Stomach (tissue), 9 donors: Measurements from ENCODE around the gene ATAD3B. TPM values are rescaled to one million over a fixed set of nuclear protein-coding genes. Genes with fewer than 3 reads are reported as not detected.
"Not testable (repeated sequence)": the region's sequence is repeated elsewhere in the genome, so short reads cannot be mapped to it uniquely, and the experiment has no call there.

ENCODE experiments used
- DNase-seq, 2 donors: peaks; one replicate each; pipeline versions ENCODE4 v3.0.0 to v3.0.0-alpha.2; 2013 to 2019
- H3K27ac ChIP-seq, 5 donors: fragments of 200-600 bp in 4 of 5; sonication (generic) in 4 of 5; one replicate each; pipeline ENCODE4 v1.5.1; 2013 to 2019; ENCODE audit warnings: mild to moderate bottlenecking in 1 of 5, moderate library complexity in 1 of 5
- H3K27me3 ChIP-seq, 3 donors: fragments of 200-600 bp; sonication (generic); one replicate each; pipeline ENCODE4 v1.5.1; 2017 to 2019; ENCODE audit warnings: mixed run types in 1 of 3
- H3K36me3 ChIP-seq, 4 donors: fragments of 200-600 bp; sonication (generic); 1 replicate in 3 of 4; 2 replicates in 1 of 4; pipeline ENCODE4 v1.5.1; 2016 to 2019
- H3K4me1 ChIP-seq, 4 donors: fragments of 200-600 bp; sonication (generic); one replicate each; pipeline ENCODE4 v1.5.1; 2016 to 2019
- H3K4me3 ChIP-seq, 4 donors: fragments of 200-600 bp; sonication (generic) in 3 of 4; one replicate each; pipeline ENCODE4 v1.5.1; 2016 to 2019; ENCODE audit warnings: mild to moderate bottlenecking in 1 of 4
- H3K9me3 ChIP-seq, 4 donors: fragments of 200-600 bp; sonication (generic); one replicate each; pipeline ENCODE4 v1.5.1; 2016 to 2019
- CTCF ChIP-seq, 7 experiments: fragments of 450-650 bp in 4 of 7; fragments of 200-600 bp in 3 of 7; sonication (generic) in 3 of 7; IDR thresholded peaks; one replicate each; pipeline ENCODE4 v1.5.1; 2016 to 2019; ENCODE audit warnings: antibody characterized with exemption in 7 of 7, control low read depth in 2 of 7, mild to moderate bottlenecking in 1 of 7
- EP300 ChIP-seq: sonication (generic); formaldehyde crosslinking; IDR thresholded peaks from one replicate; pipeline ENCODE4 v1.6.1; 2017; ENCODE audit warnings: antibody characterized with exemption
- POLR2A ChIP-seq, 4 donors: fragments of 450-650 bp; IDR thresholded peaks; one replicate each; pipeline ENCODE4 v1.6.1; 2016; ENCODE audit warnings: antibody characterized with exemption in 4 of 4, control low read depth in 2 of 4, mild to moderate bottlenecking in 1 of 4, moderate library complexity in 1 of 4
- POLR2AphosphoS5 ChIP-seq, 3 donors: sonication (generic); formaldehyde crosslinking; IDR thresholded peaks; one replicate each; pipeline ENCODE4 v1.6.1; 2016; ENCODE audit warnings: antibody characterized with exemption in 3 of 3
- WGBS, 5 donors: extraction: QIAGEN DNeasy Blood & Tissue Kit in 3 of 5; methylation state at CpG; one replicate each; pipeline versions ENCODE4 v1.1.5 to v1.1.7; 2013 to 2018; 5-methylcytosine and 5-hydroxymethylcytosine counted together
- intact Hi-C: fragments of 100-400 bp; cut with DNase I; formaldehyde crosslinking; loops from one replicate; pipeline ENCODE4 v1.15.1; 2023; ENCODE audit warnings: low total_unique reads
- polyA plus RNA-seq, 3 donors: library from polyadenylated mRNA; stranded (reverse); fragments of 200-250 nt; gene quantifications; one replicate each; pipeline ENCODE4 v1.2.3, GENCODE V29; 2013
- total RNA-seq, 5 donors: library from RNA; depleted of rRNA; stranded (reverse); fragments of >200 nt; gene quantifications; one replicate each; pipeline versions ENCODE4 v1.1.0 to v1.2.3, GENCODE V29; 2014 to 2016
- donor health status: healthy with polysubstance abuse.
- donor health status: Bipolar disorder and iron deficiency.
- donor health status: healthy.

The ATAD3B gene
- total and polyA plus RNA-seq, 8 donors, result 8.2 to 91.5 (median 21.1) TPM

- H3K27ac ChIP-seq, result no peak overlapping the region
- peaks cover 41 to 100% (median 97%) of the 10 kb centered on the region in 4 donors for H3K36me3 ChIP-seq
- 95 to 100% (median 98%) methylated on average over 8 to 16 of the region's 16 CpGs for WGBS, 5 donors
- intact Hi-C loops, result no loop called here
- TF ChIP-seq POLR2A (IDR thresholded peaks at IDR 0.05) (no peak), EP300 (no peak), POLR2AphosphoS5 (IDR thresholded peaks at IDR 0.05) (no peak), CTCF (IDR thresholded peaks at IDR 0.05) (no peak)
- no peak for DNase-seq
- no peaks in the 10 kb centered on the region for H3K27me3 ChIP-seq
- H3K9me3 ChIP-seq, result peaks cover 0 to 23% (median 12%) of the 10 kb centered on the region in 4 donors
- no peak overlapping the region for H3K4me3 ChIP-seq
- H3K4me1 ChIP-seq, result no peaks in the 10 kb centered on the region
Measured at GRCh38 chr1:1489231-1489630, 17.7 kb downstream of the ATAD3B start.

GRCh38 chr1:1489861-1490260 lies 18.3 kb downstream of the ATAD3B start:
- no peak for TF ChIP-seq CTCF (IDR thresholded peaks at IDR 0.05)
- TF ChIP-seq POLR2AphosphoS5 (IDR thresholded peaks at IDR 0.05), result no peak
- TF ChIP-seq EP300, result no peak
- TF ChIP-seq POLR2A (IDR thresholded peaks at IDR 0.05), result no peak
- Histone ChIP-seq H3K27ac (no peak overlapping the region), H3K4me1 (no peaks in the 10 kb centered on the region), H3K4me3 (no peak overlapping the region), H3K9me3 (peaks cover 0 to 23% (median 12%) of the 10 kb centered on the region in 4 donors), H3K36me3 (peaks cover 40 to 100% (median 96%) of the 10 kb centered on the region in 4 donors), H3K27me3 (no peaks in the 10 kb centered on the region)
- WGBS, 5 donors, result 93 to 98% (median 96%) methylated on average over 17 to 19 of the region's 19 CpGs
- intact Hi-C loops, result no loop called here
- no peak for DNase-seq

- intact Hi-C loops, result no loop called here
- no peak overlapping the region for H3K27ac ChIP-seq
- no peaks in the 10 kb centered on the region for H3K27me3 ChIP-seq
- peaks cover 34 to 100% (median 96%) of the 10 kb centered on the region in 4 donors for H3K36me3 ChIP-seq
- H3K4me1 ChIP-seq, result no peaks in the 10 kb centered on the region
- TF ChIP-seq POLR2A (IDR thresholded peaks at IDR 0.05) (no peak), POLR2AphosphoS5 (IDR thresholded peaks at IDR 0.05) (no peak), EP300 (no peak), CTCF (IDR thresholded peaks at IDR 0.05) (no peak)
- H3K4me3 ChIP-seq, result no peak overlapping the region
- WGBS, 5 donors, result 95 to 99% (median 97%) methylated on average over 6 to 19 of the region's 25 CpGs
- no peak for DNase-seq
- H3K9me3 ChIP-seq, result peaks cover 0 to 23% (median 12%) of the 10 kb centered on the region in 4 donors
Measured at GRCh38 chr1:1490633-1491230, 19.2 kb downstream of the ATAD3B start.

- H3K4me3 ChIP-seq, result no peak overlapping the region
- WGBS, 5 donors, result 95 to 99% (median 97%) methylated on average over 10 of the region's 10 CpGs
- H3K4me1 ChIP-seq, result no peaks in the 10 kb centered on the region
- H3K9me3 ChIP-seq, result peaks cover 0 to 23% (median 12%) of the 10 kb centered on the region in 4 donors
- H3K27ac ChIP-seq, result no peak overlapping the region
- intact Hi-C loops, result no loop called here
- TF ChIP-seq CTCF (IDR thresholded peaks at IDR 0.05), result no peak
- TF ChIP-seq EP300, result no peak
- TF ChIP-seq POLR2A (IDR thresholded peaks at IDR 0.05), result no peak
- no peak for TF ChIP-seq POLR2AphosphoS5 (IDR thresholded peaks at IDR 0.05)
- H3K27me3 ChIP-seq, result no peaks in the 10 kb centered on the region
- DNase-seq, result no peak
- H3K36me3 ChIP-seq, result peaks cover 29 to 98% (median 93%) of the 10 kb centered on the region in 4 donors
Measured at GRCh38 chr1:1491601-1492000, 20.0 kb downstream of the ATAD3B start.

- Histone ChIP-seq H3K36me3 (peaks cover 21 to 71% (median 66%) of the 10 kb centered on the region in 4 donors), H3K9me3 (peaks cover 0 to 23% (median 12%) of the 10 kb centered on the region in 4 donors)
- 98% methylated on average over 18 to 22 of the region's 22 CpGs; no CpG with 5 or more reads in 1 of the 5 donors for WGBS, 5 donors
Measured at GRCh38 chr1:1494311-1494710, 22.7 kb downstream of the ATAD3B start.

GRCh38 chr1:1495461-1495975 lies 24.0 kb downstream of the ATAD3B start:
- H3K27me3 ChIP-seq, H3K4me1 ChIP-seq, DNase-seq, intact Hi-C loops, H3K4me3 ChIP-seq, H3K27ac ChIP-seq: not testable (repeated sequence)
- Histone ChIP-seq H3K36me3 (peaks cover 10 to 59% (median 54%) of the 10 kb centered on the region in 4 donors), H3K9me3 (peaks cover 0 to 23% (median 12%) of the 10 kb centered on the region in 4 donors)
- WGBS, 5 donors, result 67 to 93% (median 92%) methylated on average over 5 to 18 of the region's 18 CpGs

More at GRCh38 chr1:1494311-1494710, 22.7 kb downstream of the ATAD3B start:
- DNase-seq, H3K27me3 ChIP-seq, intact Hi-C loops, H3K27ac ChIP-seq, H3K4me1 ChIP-seq, H3K4me3 ChIP-seq: not testable (repeated sequence)
